ENCODE results near the gene RALGAPB. TPM values are rescaled to one million over a fixed set of nuclear protein-coding genes. Genes with fewer than 3 reads are reported as not detected.

The RALGAPB gene
- total and polyA plus RNA-seq, 2 of the 13 experiments (the other 11 are each of a cell fraction or from before 2014, with no cell fraction given) = 17.6 to 30.6 TPM

GRCh38 chr20:38604873-38605303 is 132.2 kb downstream of the RALGAPB start (continued):
- TF ChIP-seq HNF1A (IDR thresholded peaks at IDR 0.05; ENCODE audit: low read depth) = peak; percentile 65; the same call in 1 of the 2 replicates
- peak; percentile 82; the same call in 1 of the 2 replicates for TF ChIP-seq HNF1A (CRISPR knock-in tag; IDR thresholded peaks at IDR 0.05; ENCODE audit: borderline replicate concordance)
- no peak for TF ChIP-seq ZFP36L2 (CRISPR knock-in tag; IDR thresholded peaks at IDR 0.05)
- TF ChIP-seq HOXA3 (CRISPR knock-in tag; IDR thresholded peaks at IDR 0.05) = peak; percentile 83
- TF ChIP-seq ZNF878 (CRISPR knock-in tag; IDR thresholded peaks at IDR 0.05) = peak; percentile 96
- TF ChIP-seq MLXIP (CRISPR knock-in tag; IDR thresholded peaks at IDR 0.05; ENCODE audit: borderline replicate concordance) = no peak
- peak; percentile 96 for TF ChIP-seq ZNF264 (CRISPR knock-in tag; IDR thresholded peaks at IDR 0.05)
- TF ChIP-seq HNRNPUL1 (IDR thresholded peaks at IDR 0.05; ENCODE audit: low read depth, low read length) = peak; percentile 69; the same call in 1 of the 2 replicates
- peak; percentile 84 for TF ChIP-seq ARID3A (IDR thresholded peaks at IDR 0.05; ENCODE audit: low read depth, low read length)
- peak; percentile 100 for TF ChIP-seq ARID5B (CRISPR knock-in tag; IDR thresholded peaks at IDR 0.05)
- no peak for TF ChIP-seq ZNF263 (CRISPR knock-in tag; IDR thresholded peaks at IDR 0.05)
- no peak for TF ChIP-seq SNAPC5 (CRISPR knock-in tag; IDR thresholded peaks at IDR 0.05; ENCODE audit: borderline replicate concordance)
- no peak; the same call in 1 of the 2 replicates for TF ChIP-seq ZNF550 (CRISPR knock-in tag; IDR thresholded peaks at IDR 0.05; ENCODE audit: borderline replicate concordance)
